HEK293 (cell line): ENCODE results near the gene LDHD.

Source experiments
- ATF2 ChIP-seq: fragments of 450-650 bp; formaldehyde crosslinking; IDR thresholded peaks from 2 replicates; pipeline ENCODE4 v1.5.1; 2016; ENCODE audit warnings: missing biosample characterization, missing genetic modification characterization, low read depth
- HOXD13 ChIP-seq: sonication (generic); formaldehyde crosslinking; IDR thresholded peaks from 2 replicates; pipeline ENCODE4 v1.8.0; 2022; ENCODE audit warnings: missing genetic modification reagents, borderline replicate concordance
- KLF9 ChIP-seq: fragments of 450-650 bp; formaldehyde crosslinking; IDR thresholded peaks from 2 replicates; pipeline ENCODE4 v1.5.1; 2016; ENCODE audit warnings: missing biosample characterization, missing genetic modification characterization, low read depth
- OVOL3 ChIP-seq: fragments of 450-650 bp; formaldehyde crosslinking; IDR thresholded peaks from 2 replicates; pipeline ENCODE4 v1.5.1; 2016; ENCODE audit warnings: missing biosample characterization, missing genetic modification characterization
- PATZ1 ChIP-seq: fragments of 450-650 bp; formaldehyde crosslinking; IDR thresholded peaks from 2 replicates; pipeline ENCODE4 v1.5.1; 2016; ENCODE audit warnings: missing biosample characterization, missing genetic modification characterization
- REPIN1 ChIP-seq: fragments of 450-650 bp; formaldehyde crosslinking; IDR thresholded peaks from 2 replicates; pipeline ENCODE4 v1.5.1; 2017; ENCODE audit warnings: missing biosample characterization, missing genetic modification characterization, low read depth
- SETDB1 ChIP-seq: IDR thresholded peaks from one replicate; pipeline ENCODE4 v1.6.1; 2017; ENCODE audit warnings: mild to moderate bottlenecking, low read length, moderate library complexity, mixed read lengths; ENCODE audit not compliant: insufficient read length
- SP3 ChIP-seq: fragments of 450-650 bp; formaldehyde crosslinking; IDR thresholded peaks from 2 replicates; pipeline ENCODE4 v1.5.1; 2016; ENCODE audit warnings: missing biosample characterization, missing genetic modification characterization
- SP7 ChIP-seq: fragments of 450-650 bp; formaldehyde crosslinking; IDR thresholded peaks from 2 replicates; pipeline ENCODE4 v1.5.1; 2016; ENCODE audit warnings: missing biosample characterization, missing genetic modification characterization
- ZBTB17 ChIP-seq: fragments of 450-650 bp; formaldehyde crosslinking; IDR thresholded peaks from 2 replicates; pipeline ENCODE4 v1.5.1; 2016; ENCODE audit warnings: missing biosample characterization, missing genetic modification characterization
- ZBTB26 ChIP-seq: fragments of 450-650 bp; formaldehyde crosslinking; optimal IDR thresholded peaks from 2 replicates; pipeline ENCODE3; 2016; ENCODE audit warnings: missing biosample characterization, mild to moderate bottlenecking, missing genetic modification characterization
- ZBTB7A ChIP-seq: fragments of 450-650 bp; formaldehyde crosslinking; IDR thresholded peaks from 2 replicates; pipeline ENCODE4 v1.5.1; 2016; ENCODE audit warnings: low read depth, missing biosample characterization, missing genetic modification characterization
- ZEB2 ChIP-seq: fragments of 450-650 bp; formaldehyde crosslinking; IDR thresholded peaks from 2 replicates; pipeline ENCODE4 v1.5.1; 2016; ENCODE audit warnings: missing biosample characterization, missing genetic modification characterization
- ZFHX2 ChIP-seq: fragments of 450-650 bp; formaldehyde crosslinking; conservative IDR thresholded peaks from 2 replicates; pipeline ENCODE4 v1.5.1; 2016; ENCODE audit warnings: missing biosample characterization, missing genetic modification characterization
- ZFP3 ChIP-seq: fragments of 450-650 bp; formaldehyde crosslinking; IDR thresholded peaks from 2 replicates; pipeline ENCODE4 v1.5.1; 2016; ENCODE audit warnings: low read depth, missing biosample characterization, missing genetic modification characterization
- ZIC2 ChIP-seq: fragments of 450-650 bp; formaldehyde crosslinking; IDR thresholded peaks from 2 replicates; pipeline ENCODE4 v1.5.1; 2016; ENCODE audit warnings: missing biosample characterization, missing genetic modification characterization
- ZNF112 ChIP-seq: fragments of 450-650 bp; formaldehyde crosslinking; IDR thresholded peaks from 2 replicates; pipeline ENCODE4 v1.5.0; 2017; ENCODE audit warnings: missing biosample characterization, missing genetic modification characterization
- ZNF140 ChIP-seq: fragments of 450-650 bp; formaldehyde crosslinking; IDR thresholded peaks from 2 replicates; pipeline ENCODE4 v1.5.1; 2016; ENCODE audit warnings: missing biosample characterization, missing genetic modification characterization
- ZNF19 ChIP-seq: fragments of 450-650 bp; formaldehyde crosslinking; IDR thresholded peaks from 2 replicates; pipeline ENCODE4; 2016; ENCODE audit warnings: missing biosample characterization, missing genetic modification characterization, low read depth
- ZNF202 ChIP-seq: fragments of 450-650 bp; formaldehyde crosslinking; IDR thresholded peaks from 2 replicates; pipeline ENCODE4 v1.5.1; 2016; ENCODE audit warnings: missing biosample characterization, missing genetic modification characterization, borderline replicate concordance
- ZNF221 ChIP-seq: fragments of 450-650 bp; formaldehyde crosslinking; IDR thresholded peaks from 2 replicates; pipeline ENCODE4 v1.5.1; 2017; ENCODE audit warnings: missing biosample characterization, missing genetic modification characterization, borderline replicate concordance
- ZNF223 ChIP-seq: fragments of 450-650 bp; formaldehyde crosslinking; IDR thresholded peaks from 2 replicates; pipeline ENCODE4 v1.5.1; 2016; ENCODE audit warnings: missing biosample characterization, missing genetic modification characterization
- ZNF23 ChIP-seq: fragments of 450-650 bp; formaldehyde crosslinking; IDR thresholded peaks from 2 replicates; pipeline ENCODE4 v1.5.1; 2016; ENCODE audit warnings: missing biosample characterization, missing genetic modification characterization, borderline replicate concordance
- ZNF354C ChIP-seq: fragments of 450-650 bp; formaldehyde crosslinking; IDR thresholded peaks from 2 replicates; pipeline ENCODE4 v1.5.1; 2016; ENCODE audit warnings: missing biosample characterization, missing genetic modification characterization, low read depth, borderline replicate concordance
- ZNF404 ChIP-seq: fragments of 450-650 bp; formaldehyde crosslinking; IDR thresholded peaks from 2 replicates; pipeline ENCODE4 v1.5.1; 2017; ENCODE audit warnings: missing biosample characterization, missing genetic modification characterization
- ZNF433 ChIP-seq: fragments of 450-650 bp; formaldehyde crosslinking; IDR thresholded peaks from 2 replicates; pipeline ENCODE4 v1.5.1; 2016; ENCODE audit warnings: missing biosample characterization, missing genetic modification characterization, low read depth
- ZNF530 ChIP-seq: fragments of 450-650 bp; formaldehyde crosslinking; IDR thresholded peaks from 2 replicates; pipeline ENCODE4 v1.5.1; 2016; ENCODE audit warnings: low read depth, missing biosample characterization, missing genetic modification characterization
- ZNF596 ChIP-seq: fragments of 450-650 bp; IDR thresholded peaks from 2 replicates; pipeline ENCODE4 v1.5.0; 2018; ENCODE audit warnings: missing biosample characterization, mild to moderate bottlenecking, missing genetic modification characterization, moderate library complexity
- ZNF654 ChIP-seq: fragments of 450-650 bp; formaldehyde crosslinking; IDR thresholded peaks from 2 replicates; pipeline ENCODE4 v1.5.1; 2016; ENCODE audit warnings: low read depth, missing biosample characterization, missing genetic modification characterization
- ZNF660 ChIP-seq: fragments of 450-650 bp; IDR thresholded peaks from 2 replicates; pipeline ENCODE4 v1.5.1; 2018; ENCODE audit warnings: missing biosample characterization, mild to moderate bottlenecking, missing genetic modification characterization
- ZNF677 ChIP-seq: fragments of 450-650 bp; IDR thresholded peaks from 2 replicates; pipeline ENCODE4 v1.5.0; 2018; ENCODE audit warnings: missing biosample characterization, mild to moderate bottlenecking, missing genetic modification characterization, moderate library complexity
- ZNF792 ChIP-seq: fragments of 450-650 bp; formaldehyde crosslinking; IDR thresholded peaks from 2 replicates; pipeline ENCODE4 v1.5.1; 2016; ENCODE audit warnings: missing biosample characterization, missing genetic modification characterization
- TF ChIP-seq, protein P1 (sequence below): sonication (generic); formaldehyde crosslinking; IDR thresholded peaks from 2 replicates; pipeline ENCODE4 v1.8.1; 2022; ENCODE audit warnings: mild to moderate bottlenecking, moderate library complexity, missing genetic modification reagents
- TF ChIP-seq, protein P2 (sequence below): fragments of 450-650 bp; formaldehyde crosslinking; IDR thresholded peaks from 2 replicates; pipeline ENCODE4 v1.5.1; 2016; ENCODE audit warnings: missing biosample characterization, missing genetic modification characterization

LDHD gene

DNA sequence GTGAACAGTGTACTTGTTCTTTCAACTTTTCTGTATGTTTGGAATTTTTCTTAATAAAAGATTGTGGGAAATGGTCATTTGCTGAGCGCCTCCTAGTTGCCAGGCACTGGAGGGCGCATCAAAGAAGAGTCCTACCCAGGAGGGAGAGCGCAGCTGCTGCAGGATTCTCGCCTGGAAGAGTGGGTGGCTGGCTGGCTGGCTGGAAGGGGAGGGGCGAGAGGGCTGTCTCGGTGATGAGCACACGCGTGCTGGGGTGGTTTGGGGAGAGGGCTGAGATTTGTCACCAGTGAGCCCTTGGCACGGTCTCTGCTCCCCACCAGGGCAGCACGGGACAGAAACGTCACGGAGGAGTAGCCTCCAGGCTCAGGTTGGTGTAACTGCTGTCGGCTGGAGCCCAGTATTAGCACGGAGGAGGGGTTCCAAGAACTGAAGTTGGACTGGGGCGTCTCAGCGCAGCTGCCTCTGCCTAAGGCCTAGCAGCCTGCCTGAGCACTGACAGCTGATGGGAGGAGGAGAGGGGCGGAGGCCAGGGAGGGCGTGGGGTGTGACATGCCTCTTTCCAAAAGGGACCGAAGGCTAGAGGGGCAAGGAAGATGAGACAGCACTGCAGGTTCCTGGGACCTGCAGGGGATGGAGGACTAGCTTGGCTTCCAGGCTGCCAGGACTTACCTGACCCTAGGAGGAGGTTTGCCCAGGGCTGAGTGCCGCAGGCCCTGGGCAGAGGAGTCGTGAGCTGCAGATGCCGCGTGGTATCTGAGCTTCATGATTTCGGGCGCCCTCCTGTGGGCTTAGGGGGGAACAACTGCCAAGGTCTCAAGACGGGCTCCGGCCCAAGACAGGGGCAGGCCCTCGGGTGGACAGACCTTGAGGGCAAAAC, 5.7 kb downstream of the LDHD start (continued):
- no peak for TF ChIP-seq ZNF221 (tag by site-specific recombination)
- no peak for TF ChIP-seq ZNF404 (tag by site-specific recombination)
- TF ChIP-seq ZNF660: peak; percentile 66; the same call in 1 of the 2 replicates
- no peak for TF ChIP-seq ZNF112 (tag by site-specific recombination)
- TF ChIP-seq ZNF530: no peak
- TF ChIP-seq ZEB2 (tag by site-specific recombination): no peak
- TF ChIP-seq, protein P1, sequence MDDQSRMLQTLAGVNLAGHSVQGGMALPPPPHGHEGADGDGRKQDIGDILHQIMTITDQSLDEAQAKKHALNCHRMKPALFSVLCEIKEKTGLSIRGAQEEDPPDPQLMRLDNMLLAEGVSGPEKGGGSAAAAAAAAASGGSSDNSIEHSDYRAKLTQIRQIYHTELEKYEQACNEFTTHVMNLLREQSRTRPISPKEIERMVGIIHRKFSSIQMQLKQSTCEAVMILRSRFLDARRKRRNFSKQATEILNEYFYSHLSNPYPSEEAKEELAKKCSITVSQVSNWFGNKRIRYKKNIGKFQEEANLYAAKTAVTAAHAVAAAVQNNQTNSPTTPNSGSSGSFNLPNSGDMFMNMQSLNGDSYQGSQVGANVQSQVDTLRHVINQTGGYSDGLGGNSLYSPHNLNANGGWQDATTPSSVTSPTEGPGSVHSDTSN (CRISPR knock-in tag): peak; percentile 67; the same call in 1 of the 2 replicates
- TF ChIP-seq ZFP3 (tag by site-specific recombination): no peak
- TF ChIP-seq KLF9 (tag by site-specific recombination): peak; percentile 90
- no peak for TF ChIP-seq ATF2 (tag by site-specific recombination)
- TF ChIP-seq ZNF433 (tag by site-specific recombination): no peak
- peak; percentile 69 for TF ChIP-seq SP3 (tag by site-specific recombination)
- TF ChIP-seq ZNF354C (tag by site-specific recombination): no peak
- no peak for TF ChIP-seq OVOL3 (tag by site-specific recombination)
- TF ChIP-seq ZNF19 (tag by site-specific recombination): no peak
- TF ChIP-seq ZNF140 (tag by site-specific recombination): no peak
- TF ChIP-seq ZNF596 (tag by site-specific recombination): no peak
- TF ChIP-seq, protein P2, sequence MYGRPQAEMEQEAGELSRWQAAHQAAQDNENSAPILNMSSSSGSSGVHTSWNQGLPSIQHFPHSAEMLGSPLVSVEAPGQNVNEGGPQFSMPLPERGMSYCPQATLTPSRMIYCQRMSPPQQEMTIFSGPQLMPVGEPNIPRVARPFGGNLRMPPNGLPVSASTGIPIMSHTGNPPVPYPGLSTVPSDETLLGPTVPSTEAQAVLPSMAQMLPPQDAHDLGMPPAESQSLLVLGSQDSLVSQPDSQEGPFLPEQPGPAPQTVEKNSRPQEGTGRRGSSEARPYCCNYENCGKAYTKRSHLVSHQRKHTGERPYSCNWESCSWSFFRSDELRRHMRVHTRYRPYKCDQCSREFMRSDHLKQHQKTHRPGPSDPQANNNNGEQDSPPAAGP (tag by site-specific recombination): peak; percentile 44; the same call in 1 of the 2 replicates
- 0 out of 2 replicates have a peak, but pooled peaks have one; percentile 21 for TF ChIP-seq ZNF792
- TF ChIP-seq ZNF202 (tag by site-specific recombination): no peak
- TF ChIP-seq SETDB1: no peak
- TF ChIP-seq SP7 (tag by site-specific recombination): 0 out of 2 replicates have a peak, but pooled peaks have one; percentile 41
- peak; percentile 20 for TF ChIP-seq ZBTB26
- 0 out of 2 replicates have a peak, but pooled peaks have one; percentile 23 for TF ChIP-seq PATZ1 (tag by site-specific recombination)
- TF ChIP-seq ZNF23 (tag by site-specific recombination): no peak
- no peak for TF ChIP-seq ZIC2
- peak; percentile 86 for TF ChIP-seq ZNF654
- TF ChIP-seq ZNF223 (tag by site-specific recombination): no peak
- no peak for TF ChIP-seq HOXD13 (CRISPR knock-in tag)
- TF ChIP-seq ZBTB7A (tag by site-specific recombination): no peak
- TF ChIP-seq ZFHX2 (tag by site-specific recombination): peak; percentile 43; the same call in 1 of the 2 replicates
- no peak; the same call in 1 of the 2 replicates for TF ChIP-seq REPIN1 (tag by site-specific recombination)
- TF ChIP-seq ZNF677: no peak
- TF ChIP-seq ZBTB17: peak; percentile 90
